ENCODE measurements around the gene KCNQ2.
"Not testable (repeated sequence)": the region's sequence is repeated elsewhere in the genome, so short reads cannot be mapped to it uniquely, and the experiment has no call there.

The KCNQ2 gene

DNA sequence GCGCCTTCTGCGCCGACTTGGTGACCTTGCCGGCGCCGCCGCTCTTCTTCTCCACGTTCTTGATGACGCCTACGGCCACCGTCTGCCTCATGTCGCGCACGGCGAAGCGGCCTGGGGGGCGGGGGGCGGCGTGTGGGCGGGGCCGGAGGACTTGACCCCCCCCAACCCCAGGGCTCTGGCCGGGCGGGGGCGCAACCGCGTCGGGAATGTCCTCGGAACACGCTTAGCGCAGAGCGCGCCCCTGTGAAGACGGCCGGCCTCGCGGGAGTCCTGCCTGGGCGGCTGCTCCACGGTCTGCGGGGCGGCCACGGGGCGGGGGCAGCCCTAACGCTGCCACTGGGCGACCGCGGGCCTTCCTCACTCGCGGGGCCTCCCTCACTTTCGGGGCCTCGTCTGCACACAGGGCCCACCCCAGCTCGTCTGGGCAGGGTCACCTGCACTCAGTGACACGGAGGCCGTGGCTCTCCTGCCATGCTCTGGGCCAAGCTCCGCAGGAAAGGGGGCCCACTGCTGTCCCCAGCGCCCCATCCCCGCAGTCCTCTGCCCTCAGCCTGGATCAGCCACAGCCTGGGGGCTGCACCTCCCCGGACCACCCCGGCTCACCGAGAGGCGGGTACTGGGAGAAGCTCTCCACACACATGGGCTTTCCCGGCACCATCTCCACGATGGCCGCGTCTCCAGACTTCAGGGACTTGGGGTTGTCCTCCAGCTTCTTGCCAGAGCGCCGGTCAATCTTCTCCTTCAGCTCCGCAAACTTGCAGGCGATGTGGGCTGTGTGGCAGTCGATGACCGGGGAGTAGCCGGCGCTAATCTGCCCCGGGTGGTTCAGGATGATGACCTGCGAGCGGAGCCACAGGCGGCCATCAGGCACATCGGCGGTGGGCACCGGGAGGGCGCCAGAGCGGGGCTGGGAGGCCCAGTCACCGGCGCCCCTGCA lies 16.1 kb upstream of the KCNQ2 start:
- no peak for DNase-seq

DNA sequence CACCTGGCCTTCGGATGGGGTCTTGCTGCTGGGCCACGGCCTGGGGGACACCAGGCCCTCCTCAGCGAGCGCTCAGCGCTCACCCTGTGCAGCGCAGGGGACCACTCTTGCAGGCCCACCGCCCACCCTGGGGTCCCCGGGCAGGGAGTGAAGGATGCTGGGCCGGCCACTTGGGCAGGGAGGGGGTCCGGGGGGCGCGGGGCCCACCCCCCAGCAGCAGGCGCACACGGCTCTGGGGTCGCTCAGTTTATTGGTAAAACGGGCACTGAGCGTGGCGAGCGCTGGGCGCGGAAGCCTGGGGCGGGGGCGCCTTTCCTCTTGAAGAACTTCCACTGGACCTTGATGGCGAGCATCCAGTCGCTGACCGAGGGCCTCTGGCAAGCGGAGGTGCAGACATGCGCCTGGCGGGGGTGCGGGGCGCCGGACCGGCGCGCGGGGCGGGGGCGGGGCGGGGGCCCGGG lies 15.4 kb upstream of the KCNQ2 start:
- no peak for DNase-seq

DNA sequence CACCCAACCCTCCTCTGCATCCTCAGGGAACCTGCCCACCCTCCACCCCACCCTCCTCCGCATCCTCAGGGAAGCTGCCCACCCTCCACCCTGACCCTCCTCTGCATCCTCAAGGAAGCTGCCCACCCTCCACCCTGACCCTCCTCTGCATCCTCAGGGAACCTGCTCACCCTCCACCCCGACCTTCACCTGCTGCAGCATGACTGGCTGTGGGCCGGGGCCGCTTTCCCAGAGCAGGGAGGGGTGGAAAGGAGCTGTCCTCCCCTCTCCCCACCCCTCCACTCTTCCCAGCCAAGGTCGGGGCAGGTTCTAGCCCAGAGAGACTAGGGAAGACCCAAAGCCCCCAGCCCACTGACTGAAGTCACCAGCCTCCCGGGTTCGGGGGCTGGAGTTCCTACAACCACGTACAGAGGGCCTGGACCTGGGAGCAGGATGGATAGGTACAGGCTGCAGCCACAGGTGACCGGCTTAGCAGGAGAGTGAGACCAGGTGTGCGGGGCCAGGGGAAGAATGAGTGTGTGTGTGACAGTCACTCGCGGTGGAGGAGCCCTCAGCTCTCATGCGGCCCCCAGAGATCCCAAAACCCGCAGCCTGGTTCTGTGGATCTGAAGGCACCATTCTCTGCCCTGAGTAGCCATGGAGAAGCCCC lies 14.8 kb upstream of the KCNQ2 start:
- DNase-seq, result no peak

DNA sequence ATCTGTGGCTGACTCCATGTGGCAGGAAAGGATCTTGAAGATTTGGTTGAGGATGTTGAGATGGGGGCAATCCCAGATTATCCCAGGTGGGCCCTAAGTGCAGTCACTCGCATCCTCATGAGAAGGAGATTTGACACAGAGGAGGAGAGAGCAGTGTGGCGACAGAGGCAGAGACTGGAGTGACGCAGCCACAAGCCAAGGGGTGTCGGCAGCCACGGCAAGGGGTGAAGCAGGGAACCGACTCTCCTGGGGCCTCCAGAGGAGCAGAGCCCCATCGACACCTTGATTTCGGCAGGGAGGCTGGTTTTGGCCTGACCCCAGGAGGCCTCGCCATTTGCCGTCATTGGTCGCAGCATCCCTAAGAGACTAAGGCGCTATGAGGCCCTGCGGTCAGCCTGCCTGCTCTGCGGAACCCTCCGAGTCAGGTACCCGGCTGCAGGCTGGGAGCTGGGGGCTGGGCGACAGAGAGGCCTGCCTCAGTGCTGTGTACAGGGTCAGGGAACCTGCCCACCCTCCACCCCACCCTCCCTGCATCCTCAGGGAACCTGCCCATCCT lies 13.9 kb upstream of the KCNQ2 start:
- no peak for DNase-seq

DNA sequence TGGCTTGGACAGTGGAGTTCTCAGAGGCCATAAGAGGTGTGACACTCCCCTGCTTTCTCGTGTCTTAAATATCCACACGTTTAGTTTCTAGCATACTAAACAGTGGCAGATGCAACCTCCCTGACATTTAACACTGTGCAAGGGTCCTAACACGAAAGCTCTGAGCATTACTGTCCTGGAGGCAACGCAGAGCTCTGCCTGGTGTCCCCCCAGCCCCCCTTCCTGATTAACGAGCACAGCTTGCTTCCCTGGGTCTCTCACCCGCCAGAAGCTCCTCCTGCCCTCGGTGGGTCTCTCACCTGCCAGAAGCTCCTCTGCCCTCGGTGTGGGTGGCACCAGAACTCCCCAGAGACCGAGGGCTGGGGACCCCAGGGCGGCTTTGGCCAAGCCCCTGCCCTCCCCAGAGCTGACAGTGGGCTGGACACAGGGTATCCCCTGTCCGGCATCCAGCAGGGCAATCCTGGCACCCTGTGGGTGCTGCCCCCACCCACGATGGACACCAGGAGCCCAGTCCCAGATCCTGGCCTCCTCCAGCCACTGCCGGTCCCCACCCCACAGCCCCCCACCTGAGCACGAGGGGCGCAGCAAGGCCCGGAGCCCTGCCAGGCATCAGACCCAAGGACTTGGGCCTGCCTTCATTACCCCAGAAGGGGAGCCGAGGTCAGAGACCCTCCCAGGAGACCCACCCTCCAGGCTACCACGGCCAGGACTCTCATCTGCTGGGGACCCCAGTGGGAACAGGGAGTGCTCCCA lies 12.4 kb upstream of the KCNQ2 start:
- no peak for DNase-seq

DNA sequence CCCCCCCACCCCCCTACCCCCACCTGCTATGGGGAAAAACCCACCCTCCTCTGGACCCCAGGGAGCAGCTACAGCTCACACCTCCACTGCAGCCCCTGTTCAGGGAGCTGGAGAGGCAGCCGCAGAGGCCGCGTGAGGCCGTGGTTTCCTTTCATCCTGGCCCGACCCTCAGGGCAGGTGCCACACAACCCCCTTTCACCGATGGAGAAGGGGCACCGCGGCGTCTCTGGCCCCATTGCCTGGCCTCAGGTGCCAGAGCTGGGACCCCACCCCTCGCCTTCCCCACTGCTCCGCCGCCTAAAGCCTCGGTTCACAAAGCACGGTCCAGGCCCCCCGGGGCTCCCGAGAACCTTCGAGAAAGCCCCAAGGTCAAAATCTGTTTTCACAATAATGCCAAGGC lies 11.8 kb upstream of the KCNQ2 start:
- no peak for DNase-seq

DNA sequence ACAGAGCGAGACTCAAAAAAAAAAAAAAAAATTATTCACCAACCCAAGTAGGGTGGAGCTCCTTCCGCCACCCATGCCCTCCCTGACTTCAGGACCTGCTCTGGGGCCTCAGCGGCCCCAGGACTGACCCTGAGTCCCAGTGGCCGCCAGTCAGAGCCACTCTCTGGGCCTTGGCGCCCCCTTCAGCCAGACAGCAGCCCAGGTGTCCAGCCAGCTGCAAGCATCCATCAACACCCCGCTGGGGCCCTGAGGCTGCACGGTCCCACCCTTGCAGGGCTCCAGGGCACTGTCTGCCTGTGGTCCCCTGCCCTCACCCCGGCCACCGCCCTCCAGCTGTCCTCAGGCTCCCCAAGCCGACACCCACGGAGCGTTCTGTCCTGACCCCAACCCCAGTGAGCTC lies 11.4 kb upstream of the KCNQ2 start:
- no peak for DNase-seq

DNA sequence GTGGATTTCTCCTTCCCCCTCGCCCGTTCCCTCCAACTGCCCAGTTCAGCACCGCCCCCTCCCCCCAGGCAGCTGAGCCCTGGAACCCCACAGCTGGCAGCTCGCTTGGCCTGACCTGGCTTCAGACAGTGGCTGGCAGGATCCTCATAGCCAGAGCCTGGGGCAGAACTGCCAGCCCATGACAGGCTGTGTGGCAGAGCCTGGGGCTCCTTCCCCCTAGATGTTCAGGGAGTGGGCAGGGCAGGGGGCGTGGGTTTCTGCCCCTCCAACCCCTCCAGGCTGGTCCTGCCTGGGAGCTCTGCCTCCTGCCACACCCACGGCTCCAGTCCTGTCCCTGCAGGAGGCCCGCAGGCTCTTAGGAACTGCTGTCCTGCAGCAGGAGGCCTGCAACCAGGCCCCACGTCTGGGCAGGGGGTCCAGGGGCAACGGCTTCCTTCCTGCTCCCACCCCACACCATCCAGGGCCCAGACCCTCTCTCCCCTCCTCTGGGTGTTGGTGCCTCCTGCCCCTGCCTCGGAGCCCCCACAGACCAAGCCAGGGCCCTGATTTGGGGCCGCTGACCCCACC lies 9.6 kb upstream of the KCNQ2 start:
- no peak for DNase-seq

DNA sequence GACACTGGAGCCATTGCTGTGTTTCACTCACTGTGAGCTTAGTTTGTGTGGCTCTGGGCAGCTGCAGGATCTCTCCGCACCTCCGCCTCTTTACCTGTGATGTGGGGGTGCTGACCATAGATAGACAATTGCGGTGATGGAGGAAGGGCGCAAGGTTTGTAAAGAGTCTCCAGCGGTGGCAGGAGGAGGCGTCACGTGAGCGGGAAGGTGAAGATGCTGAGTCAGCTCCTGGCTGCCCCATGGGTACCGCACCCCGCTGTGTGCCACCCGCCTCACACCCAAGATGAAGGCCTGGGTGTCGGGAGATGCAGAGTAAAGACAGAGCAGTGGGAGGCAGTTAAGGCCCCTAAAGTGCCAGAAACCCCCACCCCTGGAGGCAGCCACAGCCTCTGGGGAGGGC lies 9.0 kb upstream of the KCNQ2 start:
- DNase-seq, result no peak

DNA sequence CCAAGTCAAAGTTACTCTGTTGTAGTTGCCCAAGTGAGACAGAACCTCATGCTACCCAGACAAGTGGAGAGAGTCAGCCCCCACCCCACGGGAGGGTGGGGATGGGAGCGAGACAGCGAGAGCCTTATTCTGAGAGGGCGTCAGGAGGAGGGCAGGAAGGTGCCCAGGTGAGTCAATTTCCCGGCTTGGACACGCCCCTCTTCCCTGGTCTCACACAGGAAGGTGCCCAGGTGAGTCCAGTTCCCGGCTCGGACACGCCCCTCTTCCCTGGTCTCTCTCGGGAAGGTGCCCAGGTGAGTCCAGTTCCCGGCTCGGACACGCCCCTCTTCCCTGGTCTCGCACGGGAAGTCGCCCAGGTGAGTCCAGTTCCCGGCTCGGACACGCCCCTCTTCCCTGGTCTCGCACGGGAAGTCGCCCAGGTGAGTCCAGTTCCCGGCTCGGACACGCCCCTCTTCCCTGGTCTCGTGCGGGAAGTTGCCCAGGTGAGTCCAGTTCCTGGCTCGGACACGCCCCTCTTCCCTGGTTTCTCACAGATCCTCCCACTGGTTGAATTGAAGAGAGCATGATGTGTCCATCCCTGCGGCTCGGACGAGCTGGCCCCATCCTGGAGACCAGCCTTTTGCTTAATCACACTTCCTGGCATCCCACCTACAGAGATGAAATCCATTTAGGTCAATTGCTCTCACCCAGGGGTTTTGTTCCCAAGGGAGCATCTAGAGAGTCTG lies 7.4 kb upstream of the KCNQ2 start:
- DNase-seq, result not testable (repeated sequence)

DNA sequence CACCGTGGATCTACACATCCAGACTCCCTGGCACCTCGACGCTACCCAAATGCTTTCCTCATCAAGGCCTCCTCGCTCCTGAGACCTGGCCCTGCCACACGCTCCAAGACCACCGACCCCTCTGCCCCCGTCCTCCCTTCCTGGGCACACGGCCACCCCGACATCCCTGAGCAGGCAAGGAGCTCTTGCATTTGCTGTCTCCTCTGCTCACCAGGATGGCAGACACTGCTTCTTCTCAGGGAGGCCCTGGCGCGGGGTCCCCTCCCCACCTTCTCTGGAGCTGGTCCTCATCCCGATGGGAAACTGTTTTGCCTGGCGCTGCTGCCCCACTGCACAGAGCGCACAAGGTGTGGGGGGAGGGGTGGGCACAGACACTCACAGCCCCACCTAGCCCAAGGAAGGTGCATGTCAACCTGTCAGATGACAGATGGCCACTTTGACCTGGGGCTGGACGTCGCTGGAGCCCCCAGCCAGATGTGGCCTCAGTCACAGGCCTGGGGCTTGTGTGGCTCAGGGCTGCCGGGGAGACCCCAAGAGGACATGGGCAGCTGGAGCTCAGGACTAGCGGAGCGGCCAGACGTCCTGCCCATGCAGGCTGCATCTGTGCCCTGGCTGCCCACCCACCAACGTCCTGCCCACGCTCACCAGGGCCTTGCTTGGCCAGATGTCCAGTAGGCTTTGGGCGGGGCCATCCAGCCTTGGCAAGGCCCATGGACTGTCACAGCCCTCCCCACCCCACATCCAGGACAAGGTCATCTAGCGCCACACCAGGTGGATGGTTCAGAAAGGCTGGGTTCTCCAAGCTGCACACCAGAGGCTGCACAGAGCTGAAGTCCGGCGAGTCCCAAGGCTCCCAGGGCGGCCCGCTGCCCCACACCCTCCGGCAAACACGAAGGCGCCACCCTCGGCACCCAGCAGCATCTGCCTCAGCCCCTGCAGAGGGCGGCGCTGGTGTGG lies 6.2 kb upstream of the KCNQ2 start:
- DNase-seq, result no peak

DNA sequence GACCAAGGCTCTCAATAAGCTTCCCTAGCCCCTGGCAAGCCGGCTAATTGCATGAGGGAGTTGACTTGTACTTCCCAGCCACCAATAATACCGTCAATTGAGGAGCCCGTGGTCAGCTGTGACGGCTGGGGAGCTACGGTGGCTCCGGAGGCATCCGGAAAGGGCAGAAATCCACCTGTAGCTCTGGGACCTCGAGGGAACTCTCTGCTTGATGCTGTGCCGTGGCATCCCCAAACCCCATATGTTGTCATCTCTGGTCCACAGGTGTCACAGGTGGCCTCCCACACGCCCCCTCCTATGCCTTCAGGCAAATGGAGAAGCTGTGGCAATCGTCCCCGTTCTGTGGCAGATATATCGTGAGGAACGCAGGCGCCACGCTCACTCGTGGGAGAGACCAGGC lies 5.5 kb upstream of the KCNQ2 start:
- no peak for DNase-seq

DNA sequence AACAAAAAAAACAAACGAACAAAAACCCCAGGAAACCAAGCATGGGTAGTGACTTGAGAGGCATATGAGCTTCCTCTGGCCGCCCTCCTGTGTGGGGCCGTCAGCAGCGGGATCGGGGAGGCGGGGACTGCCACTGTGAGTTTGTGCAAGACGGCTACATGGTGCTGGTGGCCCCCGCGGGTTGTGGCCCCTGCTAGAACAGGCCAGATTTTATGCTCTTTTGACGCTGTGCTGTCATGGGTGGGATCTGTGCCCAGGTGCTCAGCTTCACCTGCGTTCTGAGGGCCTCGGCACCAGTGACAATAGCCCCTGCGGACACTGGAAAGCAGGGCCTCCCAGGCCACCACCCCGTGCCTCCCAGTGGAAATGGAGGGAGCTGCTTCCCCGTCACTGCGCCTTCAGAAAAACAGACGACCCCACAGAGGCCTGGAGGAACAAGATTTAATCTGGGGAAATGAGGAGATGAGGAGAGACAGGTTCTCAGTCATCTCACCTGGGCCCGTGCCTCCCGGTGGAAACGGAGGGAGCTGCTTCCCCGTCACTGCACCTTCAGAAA lies 4.7 kb upstream of the KCNQ2 start:
- no peak for DNase-seq

DNA sequence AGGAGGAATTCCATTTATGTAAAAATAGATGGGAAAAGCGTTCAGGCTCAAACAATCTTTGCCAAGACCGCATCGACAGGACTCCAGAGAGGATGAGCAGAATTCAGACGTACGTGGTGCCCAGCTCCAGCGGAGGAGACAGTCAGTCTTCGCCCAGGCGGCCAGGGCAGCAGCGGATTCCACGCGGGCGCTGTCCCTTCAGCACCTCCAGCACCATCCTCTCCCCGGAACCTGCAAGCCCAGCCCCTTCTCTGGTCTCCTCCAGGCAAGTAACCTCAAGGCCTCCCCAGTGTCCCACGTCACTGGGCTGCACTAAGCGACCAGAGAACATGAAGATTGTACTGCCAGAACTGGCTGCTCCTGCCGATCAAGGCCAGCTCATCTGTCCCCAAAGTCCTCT lies 2.8 kb upstream of the KCNQ2 start:
- no peak for DNase-seq

DNA sequence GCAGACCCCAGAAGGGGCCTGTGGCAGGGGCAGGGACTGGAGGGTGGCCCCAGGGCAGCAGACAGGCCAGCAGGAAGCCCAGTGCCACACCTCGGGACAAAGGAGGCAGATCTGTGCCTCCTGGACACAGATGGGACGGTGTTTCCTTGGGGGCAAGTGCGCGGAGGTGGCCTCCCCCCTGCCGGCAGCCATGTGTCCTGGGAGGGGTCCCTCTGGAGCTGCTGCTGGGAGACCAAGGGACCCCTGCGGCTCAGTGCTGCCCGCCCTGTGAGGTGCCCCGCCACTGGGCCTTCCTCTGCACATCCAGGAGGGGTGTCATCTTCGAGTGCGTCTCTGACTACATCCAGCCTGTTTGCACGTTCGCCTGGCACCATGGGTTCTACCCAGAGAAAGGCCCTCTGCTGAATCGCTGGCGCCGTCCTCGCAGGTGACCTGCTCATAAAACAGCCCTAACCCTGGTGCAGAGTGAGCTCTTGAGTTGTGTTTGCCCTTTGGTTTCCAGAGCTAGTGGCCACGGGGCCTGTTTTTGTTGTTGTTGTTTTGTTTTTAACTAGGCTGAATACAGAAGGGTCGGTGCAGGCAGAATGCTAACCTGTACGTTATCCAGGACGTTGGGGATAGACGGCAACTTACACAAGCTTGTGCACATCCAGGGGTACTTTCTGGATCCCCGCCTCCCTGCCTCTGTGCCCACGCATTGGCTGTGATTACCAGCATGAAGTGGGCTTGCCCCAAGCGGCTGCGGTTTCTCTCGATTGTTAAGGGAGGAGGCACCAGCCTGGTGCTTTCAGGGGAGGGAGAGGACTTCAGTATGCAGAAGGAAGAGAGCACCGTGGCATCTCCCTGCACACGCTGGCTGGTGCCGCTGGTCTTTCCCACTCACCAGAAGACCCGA lies 1.3 kb upstream of the KCNQ2 start:
- no peak for DNase-seq

DNA sequence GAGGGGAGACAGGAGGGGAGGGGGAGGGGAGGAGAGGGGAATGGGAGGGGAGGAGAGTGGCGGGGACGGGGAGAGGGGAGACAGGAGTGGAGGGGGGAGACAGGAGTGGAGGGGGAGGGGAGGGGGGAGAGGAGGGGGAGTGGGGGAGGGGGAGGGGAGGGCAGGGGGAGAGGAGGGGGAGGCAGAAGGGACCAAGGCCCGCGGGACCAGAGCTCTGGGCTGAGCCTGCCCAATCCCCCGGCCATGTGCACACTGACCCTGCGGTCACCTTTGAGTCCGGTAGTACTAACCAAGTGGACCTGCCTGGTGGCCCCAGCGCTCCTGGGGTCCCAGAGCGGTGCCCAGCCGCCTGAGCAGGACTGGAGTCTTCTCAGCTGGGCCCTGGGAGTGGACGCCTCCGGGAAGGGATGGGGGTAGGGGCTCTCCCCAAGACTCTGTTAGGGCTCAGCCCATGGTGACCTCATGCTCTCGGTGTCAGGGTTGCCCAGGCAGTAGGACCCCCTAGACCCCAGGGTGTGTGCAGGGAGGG lies 471 bp upstream of the KCNQ2 start:
- DNase-seq, result no peak

DNA sequence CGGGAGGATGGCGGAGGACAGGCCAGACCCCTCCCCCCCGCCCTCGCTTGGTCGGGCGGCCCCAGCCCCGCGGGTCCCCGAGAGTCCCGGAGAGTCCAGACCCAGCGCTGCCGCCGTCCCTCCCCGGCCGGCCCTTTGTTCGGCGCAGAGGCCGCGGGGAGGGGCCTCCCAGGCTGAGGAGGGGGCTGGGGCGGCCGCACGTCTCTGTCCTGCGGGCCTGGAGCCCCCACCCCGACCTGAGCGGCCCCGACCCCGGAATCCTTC lies 806 bp downstream of the KCNQ2 start:
- no peak for DNase-seq

DNA sequence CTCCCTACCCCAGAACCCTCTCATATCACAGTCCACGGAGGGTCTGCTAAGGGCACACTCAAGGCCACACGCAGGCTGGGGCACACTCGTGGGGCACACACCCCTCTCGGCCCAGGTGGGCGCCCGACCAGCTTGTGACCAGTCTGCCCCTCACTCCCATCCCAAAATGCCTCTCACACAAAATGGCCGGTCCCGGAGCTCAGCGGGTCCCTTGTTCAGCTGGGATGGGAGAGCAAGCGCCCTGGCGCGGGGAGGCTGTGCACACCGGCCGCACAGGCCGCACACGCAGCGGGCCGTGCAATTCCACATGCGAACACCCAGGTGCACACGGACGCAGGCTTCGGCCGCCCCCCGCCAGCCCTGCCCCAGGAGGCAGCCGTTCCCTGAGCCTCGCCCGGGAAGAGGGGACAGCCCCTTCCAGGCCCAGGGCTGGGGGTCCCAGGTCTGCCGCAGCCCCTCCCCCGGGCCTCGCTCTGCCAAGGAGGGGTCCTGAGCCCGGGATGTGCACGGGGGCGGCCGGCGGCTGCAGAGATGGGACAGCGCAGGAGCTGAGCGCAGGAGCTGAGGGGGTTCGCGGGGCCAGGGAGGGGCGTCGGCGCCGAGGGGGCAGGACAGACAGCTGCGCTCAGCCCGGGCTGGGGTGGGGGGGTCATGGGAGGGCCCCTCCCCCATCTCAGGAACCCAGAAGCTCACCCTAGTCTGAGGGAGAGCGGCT lies 1.3 kb downstream of the KCNQ2 start:
- no peak for DNase-seq

DNA sequence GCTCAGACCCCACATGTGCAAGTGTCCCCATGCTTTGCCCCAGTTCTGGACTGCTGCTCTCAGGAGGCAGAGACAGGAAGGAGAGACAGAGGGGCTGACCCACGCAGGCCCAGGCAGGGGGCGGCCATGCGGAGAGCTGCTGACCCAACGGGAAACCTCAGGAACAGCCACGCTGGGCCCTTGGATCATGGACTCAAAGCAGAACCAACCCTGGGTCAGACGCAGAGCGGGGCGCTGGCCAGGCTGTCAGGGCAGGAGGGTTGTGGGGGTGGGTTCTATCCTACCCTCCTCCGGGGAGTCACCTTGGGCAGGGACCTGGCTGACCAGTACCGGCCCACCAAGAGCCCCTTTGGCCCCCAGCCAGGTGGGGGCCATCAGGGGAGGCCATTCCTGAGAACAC lies 2.0 kb downstream of the KCNQ2 start:
- DNase-seq, result no peak

Measured in CD4-positive, alpha-beta T cell treated with Interleukin-10 for 1 hour (primary cell).